Psoas muscle (tissue), 8 donors: Measurements from ENCODE around the gene ZMYM5. TPM values are rescaled to one million over a fixed set of nuclear protein-coding genes. Genes with fewer than 3 reads are reported as not detected.
"Not testable (repeated sequence)": the region's sequence is repeated elsewhere in the genome, so short reads cannot be mapped to it uniquely, and the experiment has no call there.

Experiments
- ATAC-seq, 4 donors: fragments of 200-7000 bp; cut with Tn5 transposase; one replicate each; pipeline ENCODE4 v1.9.1; 2020; ENCODE audit warnings: moderate library complexity in 3 of 4, mild to moderate bottlenecking in 2 of 4
- DNase-seq, 2 donors: peaks; one replicate each; pipeline ENCODE4 v3.0.0-alpha.2; 2020
- H3K27ac ChIP-seq: fragments of 200-600 bp; one replicate; pipeline ENCODE4 v1.8.0; 2022
- H3K27me3 ChIP-seq, 3 donors: fragments of 200-600 bp in 1 of 3; one replicate each; pipeline versions ENCODE4 v1.6.1 to v1.8.0; 2013 to 2022; ENCODE audit warnings: low read length in 2 of 3, mild to moderate bottlenecking in 2 of 3, moderate library complexity in 1 of 3; ENCODE audit not compliant: insufficient read depth in 3 of 3
- H3K36me3 ChIP-seq, 2 donors: fragments of 200-600 bp in 1 of 2; one replicate each; pipeline versions ENCODE4 v1.6.1 to v1.8.0; 2013 to 2022; ENCODE audit warnings: low read depth in 1 of 2, mild to moderate bottlenecking in 1 of 2, moderate library complexity in 1 of 2; ENCODE audit not compliant: insufficient read depth in 1 of 2
- H3K4me1 ChIP-seq: fragments of 200-600 bp; one replicate; pipeline ENCODE4 v1.8.0; 2022
- H3K4me3 ChIP-seq: fragments of 200-600 bp; one replicate; pipeline ENCODE4 v1.8.0; 2022; ENCODE audit warnings: mild to moderate bottlenecking
- H3K9me3 ChIP-seq: fragments of 200-600 bp; one replicate; pipeline ENCODE4 v1.8.0; 2022
- WGBS, 3 donors: extraction: QIAGEN DNeasy Blood & Tissue Kit; methylation state at CpG; one replicate each; pipeline versions ENCODE4 v1.1.6 to v1.1.7; 2013; 5-methylcytosine and 5-hydroxymethylcytosine counted together
- intact Hi-C, 2 donors: fragments of 100-400 bp; cut with DNase I; formaldehyde crosslinking; loops; one replicate each; pipeline versions ENCODE4 v1.11.0 to v1.14.2; 2022
- polyA plus RNA-seq, 3 donors: library from polyadenylated mRNA; stranded (reverse); fragments of 200-250 nt; gene quantifications; one replicate each; pipeline ENCODE4 v1.2.3, GENCODE V29; 2013
- total RNA-seq, 4 donors: library from RNA; stranded (reverse); fragmentation: NEBNext Ultra II Directional in 2 of 4; extraction: Animal tissue kit (Norgen Biotek cat#: 25700) in 2 of 4; gene quantifications; one replicate each; pipeline versions ENCODE4 v1.2.1 to v1.2.4, GENCODE V29; 2021 to 2023
- TF ChIP-seq, protein P1 (sequence below): fragments of 200-600 bp; IDR thresholded peaks from one replicate; pipeline ENCODE4 v1.8.0; 2022; ENCODE audit warnings: antibody characterized with exemption
- donor health status: healthy with polysubstance abuse.
- donor health status: DM: no; HTN: no; CAD: no; lungs with moderate emphysema.
- donor health status: Bipolar disorder and iron deficiency.
- donor health status: healthy.
- donor health status: DM: yes; HTN: yes; CAD: no.
- donor health status: DM: no; HTN: no; CAD: no.
- donor health status: DM: no; HTN: no; CAD: no.
- donor health status: DM: yes; HTN: yes; CAD: no.

The ZMYM5 gene
- total and polyA plus RNA-seq, 7 donors = 3.2 to 8.0 (median 6.0) TPM

DNA sequence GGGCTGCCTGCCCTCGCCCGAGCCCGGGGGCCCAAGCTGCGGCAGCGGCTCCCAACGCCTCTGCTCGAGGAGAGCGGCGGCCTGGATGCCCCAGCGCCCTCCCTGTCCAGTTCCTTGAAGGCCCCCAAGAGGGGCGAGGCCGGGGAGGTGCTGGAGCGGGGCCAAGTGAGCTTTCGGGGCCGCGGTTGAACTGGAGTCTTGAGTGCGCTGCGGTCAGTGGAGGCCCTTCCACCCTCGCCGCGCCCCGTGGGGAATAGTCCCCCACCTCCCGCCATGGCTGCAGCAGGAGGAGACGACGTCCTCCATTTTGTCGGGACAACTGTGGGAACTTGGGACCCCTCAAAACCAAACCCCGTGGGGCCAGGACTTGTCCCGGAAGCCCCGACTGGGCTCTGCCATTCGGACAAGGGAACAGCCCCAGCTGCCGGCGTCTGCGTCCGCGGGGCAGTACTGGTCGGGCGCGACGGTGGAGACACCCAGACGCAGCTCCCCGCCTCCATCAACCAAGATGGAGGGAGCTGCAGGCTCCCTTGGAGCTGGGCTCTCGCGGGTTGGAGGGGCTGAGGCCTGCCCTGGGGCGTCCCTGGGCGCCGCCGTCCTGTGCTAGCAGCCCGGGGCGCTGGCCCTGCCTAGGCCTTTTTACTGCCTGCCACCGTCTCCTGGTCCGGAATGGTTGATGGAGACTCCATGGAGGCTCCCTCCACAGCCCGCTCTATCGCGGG is 736 bp upstream of the ZMYM5 start:
- Histone ChIP-seq H3K27ac (peak overlapping the region; percentile 94), H3K4me1 (peaks cover 16% of the 10 kb centered on the region), H3K9me3 (no peaks in the 10 kb centered on the region), H3K36me3 (peaks cover 0 to 4% of the 10 kb centered on the region in 2 donors), H3K27me3 (no peaks in the 10 kb centered on the region), H3K4me3 (peak overlapping the region; percentile 79)
- TF ChIP-seq, protein P1, sequence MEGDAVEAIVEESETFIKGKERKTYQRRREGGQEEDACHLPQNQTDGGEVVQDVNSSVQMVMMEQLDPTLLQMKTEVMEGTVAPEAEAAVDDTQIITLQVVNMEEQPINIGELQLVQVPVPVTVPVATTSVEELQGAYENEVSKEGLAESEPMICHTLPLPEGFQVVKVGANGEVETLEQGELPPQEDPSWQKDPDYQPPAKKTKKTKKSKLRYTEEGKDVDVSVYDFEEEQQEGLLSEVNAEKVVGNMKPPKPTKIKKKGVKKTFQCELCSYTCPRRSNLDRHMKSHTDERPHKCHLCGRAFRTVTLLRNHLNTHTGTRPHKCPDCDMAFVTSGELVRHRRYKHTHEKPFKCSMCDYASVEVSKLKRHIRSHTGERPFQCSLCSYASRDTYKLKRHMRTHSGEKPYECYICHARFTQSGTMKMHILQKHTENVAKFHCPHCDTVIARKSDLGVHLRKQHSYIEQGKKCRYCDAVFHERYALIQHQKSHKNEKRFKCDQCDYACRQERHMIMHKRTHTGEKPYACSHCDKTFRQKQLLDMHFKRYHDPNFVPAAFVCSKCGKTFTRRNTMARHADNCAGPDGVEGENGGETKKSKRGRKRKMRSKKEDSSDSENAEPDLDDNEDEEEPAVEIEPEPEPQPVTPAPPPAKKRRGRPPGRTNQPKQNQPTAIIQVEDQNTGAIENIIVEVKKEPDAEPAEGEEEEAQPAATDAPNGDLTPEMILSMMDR = no peak
- peak; percentile 78 to 89 for DNase-seq
- peak; percentile 41 to 57 (median 43) for ATAC-seq
- WGBS, 3 donors = 1 to 2% (median 2%) methylated on average over 45 to 54 of the region's 54 CpGs
- intact Hi-C loops = loop anchor here (1.0 to 5.0 kb wide), 3 partner anchors 82 to 93 kb away; partner anchors contain the start of genes PSPC1 (in 2 of the 2) and ZMYM2 (in 2 of the 2)

DNA sequence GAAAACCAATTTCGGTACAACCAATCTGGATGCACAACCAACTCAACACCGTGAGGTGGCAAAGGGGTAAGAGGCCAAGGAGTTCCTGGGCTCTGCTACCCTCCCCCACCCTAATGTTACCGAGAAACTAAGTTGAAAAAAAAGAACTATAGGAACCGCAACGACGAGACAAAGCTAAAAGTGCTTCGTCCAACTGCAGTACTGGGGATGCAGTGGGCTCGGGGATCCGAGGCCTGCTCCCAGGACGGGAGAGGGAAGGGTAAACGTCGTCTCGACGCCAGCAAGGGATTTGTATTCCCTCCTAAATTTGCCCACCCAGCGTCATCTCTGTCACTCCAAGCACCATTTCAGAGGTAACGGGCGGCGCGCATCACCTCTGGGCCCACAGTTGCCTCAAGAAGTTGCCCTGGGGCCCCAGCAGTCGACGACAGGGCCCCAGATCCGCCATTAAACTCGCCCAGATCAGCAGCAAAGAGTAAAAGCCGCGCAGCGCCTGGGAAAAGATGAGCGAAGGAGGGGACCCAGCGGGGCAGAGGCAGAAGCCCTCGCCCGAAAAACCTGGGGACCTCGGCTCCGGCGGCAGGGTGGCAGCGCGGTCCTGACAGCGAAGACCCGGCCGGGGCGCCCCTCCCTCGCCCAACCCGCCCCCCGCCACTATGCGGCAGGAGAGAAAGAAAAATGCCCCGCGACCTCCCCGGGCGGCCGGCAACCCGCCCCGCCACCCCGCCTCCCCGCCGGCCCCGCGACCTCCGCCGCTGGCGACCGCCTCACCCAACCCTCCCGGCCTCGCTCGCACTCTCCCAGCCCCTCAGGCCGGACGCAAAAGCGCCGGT is 752 bp downstream of the ZMYM5 start:
- H3K4me1 ChIP-seq = peaks cover 16% of the 10 kb centered on the region
- TF ChIP-seq, protein P1 = no peak
- peak; percentile 34 to 62 for DNase-seq
- H3K36me3 ChIP-seq = peaks cover 0 to 10% of the 10 kb centered on the region in 2 donors
- H3K9me3 ChIP-seq = no peaks in the 10 kb centered on the region
- H3K27ac ChIP-seq = peak overlapping the region; percentile 94
- no peaks in the 10 kb centered on the region for H3K27me3 ChIP-seq
- peak in 3 of 4 donors; percentile 12 to 26 (median 16) for ATAC-seq
- peak overlapping the region; percentile 79 for H3K4me3 ChIP-seq
- WGBS, 3 donors = 0% methylated on average over 53 to 64 of the region's 66 CpGs
- intact Hi-C loops = loop anchor here (5.0 kb wide), 2 partner anchors 80 to 95 kb away; partner anchors contain the start of genes ZMYM2 (in 2 of the 2) and PSPC1 (in 1 of the 2)

DNA sequence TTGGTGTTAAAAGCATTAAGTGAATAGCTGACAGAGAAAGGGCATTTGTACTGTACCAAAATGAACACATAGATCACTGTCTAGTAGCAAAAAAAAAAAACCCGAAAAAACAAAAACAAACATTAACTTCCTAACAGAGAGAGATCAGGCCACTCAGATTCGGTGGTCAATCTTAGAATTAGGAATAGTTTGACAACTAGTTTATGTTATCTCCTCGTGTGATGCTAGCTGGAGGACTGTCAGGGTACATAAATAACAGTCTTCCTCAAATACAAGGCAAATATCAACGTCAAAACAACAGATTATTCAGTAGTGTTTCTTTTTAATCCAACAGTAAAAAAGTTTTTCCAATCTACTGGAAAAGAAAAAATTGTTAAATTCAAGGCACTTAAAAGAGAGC is 1.7 kb downstream of the ZMYM5 start:
- H3K36me3 ChIP-seq = peaks cover 0 to 17% of the 10 kb centered on the region in 2 donors
- TF ChIP-seq, protein P1 = no peak
- WGBS, 3 donors = 9 to 16% (median 13%) methylated on average over 4 of the region's 4 CpGs
- DNase-seq = no peak
- no peak for ATAC-seq
- peak overlapping the region; percentile 79 for H3K4me3 ChIP-seq
- peak overlapping the region; percentile 94 for H3K27ac ChIP-seq
- peaks cover 19% of the 10 kb centered on the region for H3K4me1 ChIP-seq
- intact Hi-C loops = loop anchor here (5.0 kb wide), 2 partner anchors 79 to 96 kb away; partner anchors contain the start of genes ZMYM2 (in 2 of the 2) and PSPC1 (in 1 of the 2)
- H3K9me3 ChIP-seq = no peaks in the 10 kb centered on the region
- H3K27me3 ChIP-seq = no peaks in the 10 kb centered on the region

DNA sequence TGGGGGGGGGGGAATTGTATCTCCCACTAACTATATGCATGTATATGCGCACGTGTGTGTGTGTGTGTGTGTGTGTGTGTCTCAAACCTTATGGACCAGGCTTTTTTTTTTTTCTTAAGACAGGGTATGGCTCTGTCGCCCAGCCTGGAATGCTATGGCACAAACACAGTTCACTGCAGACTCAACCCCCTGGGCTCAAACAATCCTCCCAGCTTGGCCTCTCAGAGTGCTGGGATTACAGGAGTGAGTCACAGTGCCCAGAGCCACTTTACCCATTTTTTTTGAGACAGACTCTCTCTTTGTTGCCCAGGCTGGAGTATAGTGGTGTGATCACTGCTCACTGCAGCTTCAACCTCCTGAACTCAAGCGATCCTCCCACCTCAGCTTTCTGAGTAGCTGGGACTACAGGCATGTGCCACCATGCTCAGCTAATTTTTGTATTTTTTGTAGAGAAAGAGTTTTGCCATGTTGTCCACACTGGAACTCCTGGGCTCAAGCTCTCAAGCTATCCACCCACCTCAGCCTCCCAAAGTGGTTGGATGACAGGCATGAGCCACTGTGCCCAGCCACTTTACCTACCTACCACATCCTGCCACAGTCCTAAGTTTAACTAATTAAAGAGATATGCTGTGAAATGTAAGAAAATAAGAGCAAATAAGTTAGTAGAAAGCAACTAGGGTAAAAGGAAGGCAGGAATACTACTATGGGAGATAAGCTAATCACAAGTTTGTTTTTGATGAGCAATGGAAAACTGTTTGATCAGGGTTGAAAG is 2.4 kb downstream of the ZMYM5 start:
- TF ChIP-seq, protein P1 = no peak
- 56 to 77% (median 76%) methylated on average over 4 of the region's 4 CpGs for WGBS, 3 donors
- Histone ChIP-seq H3K9me3 (no peaks in the 10 kb centered on the region), H3K36me3 (peaks cover 0 to 17% of the 10 kb centered on the region in 2 donors), H3K27ac (peak overlapping the region; percentile 94), H3K4me1 (peaks cover 19% of the 10 kb centered on the region), H3K4me3 (peak overlapping the region; percentile 79), H3K27me3 (no peaks in the 10 kb centered on the region)
- ATAC-seq (no peak), DNase-seq (no peak)
- intact Hi-C loops = loop anchor here (5.0 kb wide), 2 partner anchors 79 to 96 kb away; partner anchors contain the start of genes ZMYM2 (in 2 of the 2) and PSPC1 (in 1 of the 2)

DNA sequence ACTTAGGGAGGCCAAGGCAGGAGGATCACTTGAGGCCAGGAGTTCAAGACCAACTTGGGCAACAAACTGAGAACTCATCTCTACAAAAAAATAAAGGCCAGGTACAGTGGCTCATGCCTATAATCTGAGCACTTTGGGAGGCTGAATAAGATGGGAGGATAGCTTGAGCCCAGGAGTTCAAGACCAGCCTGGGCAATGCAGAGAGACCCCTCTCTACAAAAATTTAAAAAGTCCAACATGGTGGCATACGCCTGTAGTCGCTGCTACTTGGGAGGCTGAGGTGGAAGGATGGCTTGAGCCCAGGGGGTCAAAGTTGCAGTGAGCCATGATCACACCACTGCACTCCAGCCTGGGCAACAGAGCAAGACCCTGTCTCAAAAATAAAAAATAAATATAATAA is 5.8 kb downstream of the ZMYM5 start:
- Histone ChIP-seq H3K4me1 (peaks cover 19% of the 10 kb centered on the region), H3K36me3 (peaks cover 0 to 26% of the 10 kb centered on the region in 2 donors)
- H3K27ac ChIP-seq, H3K27me3 ChIP-seq, H3K9me3 ChIP-seq, intact Hi-C loops, ATAC-seq, H3K4me3 ChIP-seq, DNase-seq: not testable (repeated sequence)
- 97 to 100% (median 98%) methylated on average over 2 of the region's 2 CpGs for WGBS, 3 donors
